ENCODE measurements around the gene HSPBP1.

Gene HSPBP1

GRCh38 chr19:55306712-55307111 is 26.8 kb upstream of the HSPBP1 start:
- DNase-seq (ENCODE audit: low read depth in 1 of 2, low spot score in 1 of 2) = no peak
- Histone ChIP-seq H3K27ac (replicated peaks) (no peak overlapping the region), H3K27me3 (ENCODE audit: insufficient read depth, poor library complexity, severe bottlenecking) (no peaks in the 10 kb centered on the region), H3K4me3 (replicated peaks; ENCODE audit: insufficient read depth, low read length) (no peak overlapping the region)
- TF ChIP-seq GABPA (IDR thresholded peaks at IDR 0.05; ENCODE audit: low read depth) (no peak), SPI1 (IDR thresholded peaks at IDR 0.05; ENCODE audit: borderline replicate concordance, low read depth) (no peak), POLR2AphosphoS5 (IDR thresholded peaks at IDR 0.05; ENCODE audit: low read depth) (no peak)
- TF ChIP-seq, protein P1, sequence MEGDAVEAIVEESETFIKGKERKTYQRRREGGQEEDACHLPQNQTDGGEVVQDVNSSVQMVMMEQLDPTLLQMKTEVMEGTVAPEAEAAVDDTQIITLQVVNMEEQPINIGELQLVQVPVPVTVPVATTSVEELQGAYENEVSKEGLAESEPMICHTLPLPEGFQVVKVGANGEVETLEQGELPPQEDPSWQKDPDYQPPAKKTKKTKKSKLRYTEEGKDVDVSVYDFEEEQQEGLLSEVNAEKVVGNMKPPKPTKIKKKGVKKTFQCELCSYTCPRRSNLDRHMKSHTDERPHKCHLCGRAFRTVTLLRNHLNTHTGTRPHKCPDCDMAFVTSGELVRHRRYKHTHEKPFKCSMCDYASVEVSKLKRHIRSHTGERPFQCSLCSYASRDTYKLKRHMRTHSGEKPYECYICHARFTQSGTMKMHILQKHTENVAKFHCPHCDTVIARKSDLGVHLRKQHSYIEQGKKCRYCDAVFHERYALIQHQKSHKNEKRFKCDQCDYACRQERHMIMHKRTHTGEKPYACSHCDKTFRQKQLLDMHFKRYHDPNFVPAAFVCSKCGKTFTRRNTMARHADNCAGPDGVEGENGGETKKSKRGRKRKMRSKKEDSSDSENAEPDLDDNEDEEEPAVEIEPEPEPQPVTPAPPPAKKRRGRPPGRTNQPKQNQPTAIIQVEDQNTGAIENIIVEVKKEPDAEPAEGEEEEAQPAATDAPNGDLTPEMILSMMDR (IDR thresholded peaks at IDR 0.05; ENCODE audit: insufficient read depth, low read length) = no peak
- TF ChIP-seq, protein P2, sequence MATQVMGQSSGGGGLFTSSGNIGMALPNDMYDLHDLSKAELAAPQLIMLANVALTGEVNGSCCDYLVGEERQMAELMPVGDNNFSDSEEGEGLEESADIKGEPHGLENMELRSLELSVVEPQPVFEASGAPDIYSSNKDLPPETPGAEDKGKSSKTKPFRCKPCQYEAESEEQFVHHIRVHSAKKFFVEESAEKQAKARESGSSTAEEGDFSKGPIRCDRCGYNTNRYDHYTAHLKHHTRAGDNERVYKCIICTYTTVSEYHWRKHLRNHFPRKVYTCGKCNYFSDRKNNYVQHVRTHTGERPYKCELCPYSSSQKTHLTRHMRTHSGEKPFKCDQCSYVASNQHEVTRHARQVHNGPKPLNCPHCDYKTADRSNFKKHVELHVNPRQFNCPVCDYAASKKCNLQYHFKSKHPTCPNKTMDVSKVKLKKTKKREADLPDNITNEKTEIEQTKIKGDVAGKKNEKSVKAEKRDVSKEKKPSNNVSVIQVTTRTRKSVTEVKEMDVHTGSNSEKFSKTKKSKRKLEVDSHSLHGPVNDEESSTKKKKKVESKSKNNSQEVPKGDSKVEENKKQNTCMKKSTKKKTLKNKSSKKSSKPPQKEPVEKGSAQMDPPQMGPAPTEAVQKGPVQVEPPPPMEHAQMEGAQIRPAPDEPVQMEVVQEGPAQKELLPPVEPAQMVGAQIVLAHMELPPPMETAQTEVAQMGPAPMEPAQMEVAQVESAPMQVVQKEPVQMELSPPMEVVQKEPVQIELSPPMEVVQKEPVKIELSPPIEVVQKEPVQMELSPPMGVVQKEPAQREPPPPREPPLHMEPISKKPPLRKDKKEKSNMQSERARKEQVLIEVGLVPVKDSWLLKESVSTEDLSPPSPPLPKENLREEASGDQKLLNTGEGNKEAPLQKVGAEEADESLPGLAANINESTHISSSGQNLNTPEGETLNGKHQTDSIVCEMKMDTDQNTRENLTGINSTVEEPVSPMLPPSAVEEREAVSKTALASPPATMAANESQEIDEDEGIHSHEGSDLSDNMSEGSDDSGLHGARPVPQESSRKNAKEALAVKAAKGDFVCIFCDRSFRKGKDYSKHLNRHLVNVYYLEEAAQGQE (IDR thresholded peaks at IDR 0.05; ENCODE audit: insufficient replicate concordance, low read depth) = no peak

DNA sequence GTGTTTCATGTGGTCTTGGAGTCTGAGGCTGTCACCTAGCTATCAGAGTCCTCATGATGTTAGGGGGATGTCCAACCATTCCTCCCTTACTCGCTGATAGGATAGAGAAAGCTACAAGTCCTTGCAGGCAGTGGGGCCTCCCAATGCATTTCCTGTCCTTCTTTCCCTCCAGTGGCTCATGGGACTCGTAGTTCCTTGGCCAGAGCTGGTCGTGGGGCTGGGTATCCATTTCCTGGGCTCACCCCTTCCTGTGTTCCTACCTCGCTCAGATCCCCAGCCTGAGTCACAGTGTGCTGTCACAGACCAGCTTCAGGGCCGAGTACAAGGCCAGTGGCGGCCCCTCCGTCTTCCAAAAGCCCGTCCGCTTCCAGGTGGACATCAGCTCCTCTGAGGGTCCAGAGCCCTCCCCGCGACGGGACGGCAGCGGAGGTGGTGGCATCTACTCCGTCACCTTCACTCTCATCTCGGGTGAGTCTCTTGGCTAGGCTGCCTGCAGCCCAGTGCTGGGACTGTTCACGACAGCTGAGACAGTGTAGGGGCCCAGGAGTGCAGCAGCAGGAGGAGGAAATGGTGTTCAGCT is 26.2 kb upstream of the HSPBP1 start:
- Histone ChIP-seq H3K27ac (replicated peaks) (no peak overlapping the region), H3K27me3 (ENCODE audit: insufficient read depth, poor library complexity, severe bottlenecking) (no peaks in the 10 kb centered on the region), H3K4me3 (replicated peaks; ENCODE audit: insufficient read depth, low read length) (no peak overlapping the region)
- no peak for DNase-seq (ENCODE audit: low read depth in 1 of 2, low spot score in 1 of 2)
- TF ChIP-seq, protein P1 (IDR thresholded peaks at IDR 0.05; ENCODE audit: insufficient read depth, low read length) = no peak
- TF ChIP-seq SPI1 (IDR thresholded peaks at IDR 0.05; ENCODE audit: borderline replicate concordance, low read depth) (no peak), POLR2AphosphoS5 (IDR thresholded peaks at IDR 0.05; ENCODE audit: low read depth) (no peak), GABPA (IDR thresholded peaks at IDR 0.05; ENCODE audit: low read depth) (no peak)
- TF ChIP-seq, protein P2 (IDR thresholded peaks at IDR 0.05; ENCODE audit: insufficient replicate concordance, low read depth) = no peak

DNA sequence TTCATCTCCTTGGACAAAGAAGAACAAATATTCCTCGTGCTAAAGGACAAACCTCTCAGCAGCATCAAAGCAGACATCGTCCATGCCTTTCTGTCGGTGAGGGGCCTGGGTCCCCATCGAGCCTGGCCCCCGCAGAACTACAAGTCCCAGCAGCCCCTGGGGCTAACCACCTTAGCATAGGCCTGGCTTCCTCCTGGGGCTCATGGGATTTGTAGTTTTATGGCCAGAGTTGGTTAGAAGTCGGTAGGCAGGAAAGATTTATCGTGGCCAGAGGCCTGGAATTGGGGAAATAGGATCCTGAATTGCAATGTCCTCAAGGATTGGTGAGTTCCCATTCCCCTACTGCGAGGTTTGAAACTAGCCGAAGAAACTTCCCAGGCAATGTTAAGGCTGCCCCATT is 25.6 kb upstream of the HSPBP1 start:
- peak in 1 of 2 experiments; percentile 45 for DNase-seq (ENCODE audit: low read depth in 1 of 2, low spot score in 1 of 2)
- TF ChIP-seq SPI1 (IDR thresholded peaks at IDR 0.05; ENCODE audit: borderline replicate concordance, low read depth) (0 out of 2 replicates have a peak, but pooled peaks have one; percentile 23), POLR2AphosphoS5 (IDR thresholded peaks at IDR 0.05; ENCODE audit: low read depth) (no peak), GABPA (IDR thresholded peaks at IDR 0.05; ENCODE audit: low read depth) (peak; percentile 28; the same call in 1 of the 2 replicates)
- TF ChIP-seq, protein P1 (IDR thresholded peaks at IDR 0.05; ENCODE audit: insufficient read depth, low read length) = no peak
- TF ChIP-seq, protein P2 (IDR thresholded peaks at IDR 0.05; ENCODE audit: insufficient replicate concordance, low read depth) = no peak
- Histone ChIP-seq H3K4me3 (replicated peaks; ENCODE audit: insufficient read depth, low read length) (no peak overlapping the region), H3K27ac (replicated peaks) (no peak overlapping the region), H3K27me3 (ENCODE audit: insufficient read depth, poor library complexity, severe bottlenecking) (no peaks in the 10 kb centered on the region)

Measured in HL-60 (cell line).